H1 (cell line): ENCODE results near the gene UBE2F. TPM values are rescaled to one million over a fixed set of nuclear protein-coding genes. Genes with fewer than 3 reads are reported as not detected.

Experiments
- CTCF ChIA-PET: fragments of 300-600 bp; sonication (Branson Sonifier 250); formaldehyde crosslinking; loops from one replicate; lab custom pipeline; 2021; ENCODE audit not compliant: partially characterized antibody; lab: Charles Lee
- POLR2A ChIA-PET: fragments of 300-600 bp; sonication (Branson Sonifier 250); formaldehyde crosslinking; loops from one replicate; lab custom pipeline; 2021; ENCODE audit warnings: inconsistent platforms; ENCODE audit not compliant: partially characterized antibody; lab: Charles Lee
- DNase-seq, 2 experiments: peaks; one replicate each; pipeline versions ENCODE4 v3.0.0 to v3.0.0-alpha.2; 2010 to 2022; ENCODE audit warnings: low spot score in 2 of 2, low read depth in 1 of 2, mixed read lengths in 1 of 2
- FAIRE-seq: peaks from 2 replicates; lab custom pipeline; 2011; peaks lifted over from hg19 to GRCh38; lab: Jason Lieb, UNC
- H2AFZ ChIP-seq: 2 replicates; pipeline ENCODE4 v1.8.1; 2012; ENCODE audit warnings: low read length, inconsistent platforms
- H2AK5ac ChIP-seq: 2 replicates; pipeline ENCODE4 v1.6.1; 2013; ENCODE audit warnings: low read depth, low read length
- H2BK120ac ChIP-seq: replicated peaks from 2 replicates; pipeline ENCODE3; 2013; ENCODE audit warnings: low read depth, low read length, inconsistent platforms
- H2BK12ac ChIP-seq: 2 replicates; pipeline ENCODE4 v1.6.1; 2013; ENCODE audit warnings: low read depth, low read length
- H2BK15ac ChIP-seq: 2 replicates; pipeline ENCODE4 v1.6.1; 2013; ENCODE audit warnings: low read length
- H2BK20ac ChIP-seq: 2 replicates; pipeline ENCODE4 v1.6.1; 2013; ENCODE audit warnings: low read length
- H2BK5ac ChIP-seq: 2 replicates; pipeline ENCODE4 v1.6.1; 2013; ENCODE audit warnings: low read depth, low read length
- H3K14ac ChIP-seq: 2 replicates; pipeline ENCODE4 v1.6.1; 2013; ENCODE audit warnings: inconsistent platforms; ENCODE audit not compliant: insufficient read length
- H3K18ac ChIP-seq: 2 replicates; pipeline ENCODE4 v1.6.1; 2013; ENCODE audit warnings: low read length; ENCODE audit errors: extremely low read depth
- H3K23ac ChIP-seq: 2 replicates; pipeline ENCODE4 v1.6.1; 2013; ENCODE audit warnings: inconsistent platforms; ENCODE audit not compliant: insufficient read length
- H3K23me2 ChIP-seq: 2 replicates; pipeline ENCODE4 v1.6.1; 2013; ENCODE audit warnings: low read depth, low read length
- H3K27ac ChIP-seq: 2 replicates; pipeline ENCODE4 v1.6.1; 2011; ENCODE audit warnings: low read depth, low read length, inconsistent platforms
- H3K27me3 ChIP-seq, 4 experiments: replicated peaks in 1 of 4; 1 replicate in 1 of 4; 2 replicates in 3 of 4; pipeline versions ENCODE4 v1.6.1 to v1.8.1; 2011 to 2013; ENCODE audit warnings: low read length in 3 of 4, mild to moderate bottlenecking in 3 of 4, inconsistent platforms in 2 of 4, mixed read lengths in 2 of 4, moderate library complexity in 1 of 4; ENCODE audit not compliant: control insufficient read depth in 3 of 4, insufficient read depth in 3 of 4; ENCODE audit errors: extremely low read depth in 1 of 4
- H3K36me3 ChIP-seq, 4 experiments: 2 replicates each; pipeline versions ENCODE4 v1.6.1 to v1.8.1; 2011 to 2013; ENCODE audit warnings: mild to moderate bottlenecking in 4 of 4, low read length in 3 of 4, moderate library complexity in 2 of 4, control low read depth in 1 of 4, inconsistent platforms in 1 of 4; ENCODE audit not compliant: insufficient read depth in 4 of 4, control insufficient read depth in 2 of 4
- H3K4ac ChIP-seq: replicated peaks from 2 replicates; pipeline ENCODE3; 2013; ENCODE audit warnings: low read length, low read depth, mixed read lengths, inconsistent platforms; ENCODE audit not compliant: insufficient read length
- H3K4me1 ChIP-seq, 4 experiments: replicated peaks in 1 of 4; 1 replicate in 1 of 4; 2 replicates in 3 of 4; pipeline versions ENCODE4 v1.6.1 to v1.8.1; 2011 to 2013; ENCODE audit warnings: low read length in 3 of 4, inconsistent platforms in 2 of 4, mixed read lengths in 1 of 4; ENCODE audit not compliant: insufficient read depth in 4 of 4, control insufficient read depth in 3 of 4
- H3K4me2 ChIP-seq, 2 experiments: 2 replicates each; pipeline versions ENCODE4 v1.6.1 to v1.8.1; 2011 to 2013; ENCODE audit warnings: low read depth in 2 of 2, low read length in 2 of 2, control low read depth in 1 of 2, inconsistent platforms in 1 of 2, mild to moderate bottlenecking in 1 of 2; ENCODE audit not compliant: insufficient read depth in 1 of 2
- H3K4me3 ChIP-seq, 4 experiments: fragments of 200-600, 300-600 bp in 1 of 4; sonication (generic), shearing (Covaris generic), sonication (Bioruptor Twin) in 1 of 4; 2 replicates each; pipeline versions ENCODE4 v1.5.1 to v1.8.1; 2011 to 2016; ENCODE audit warnings: low read length in 4 of 4, low read depth in 3 of 4, control low read depth in 2 of 4, inconsistent platforms in 2 of 4, mild to moderate bottlenecking in 2 of 4, mixed read lengths in 1 of 4, moderate library complexity in 1 of 4; ENCODE audit not compliant: insufficient read depth in 2 of 4; ENCODE audit errors: extremely low read depth in 1 of 4
- H3K56ac ChIP-seq: replicated peaks from 2 replicates; pipeline ENCODE3; 2013; ENCODE audit warnings: low read depth, mild to moderate bottlenecking, mixed read lengths, low read length, inconsistent platforms; ENCODE audit not compliant: insufficient read length
- H3K79me1 ChIP-seq: 2 replicates; pipeline ENCODE4 v1.6.1; 2013; ENCODE audit warnings: low read depth, low read length, control low read depth
- H3K79me2 ChIP-seq, 2 experiments: 2 replicates each; pipeline versions ENCODE4 v1.6.1 to v1.8.1; 2012 to 2013; ENCODE audit warnings: low read length in 2 of 2, mild to moderate bottlenecking in 2 of 2, inconsistent platforms in 1 of 2; ENCODE audit not compliant: insufficient read depth in 2 of 2, control insufficient read depth in 1 of 2
- H3K9ac ChIP-seq, 4 experiments: replicated peaks in 1 of 4; 1 replicate in 1 of 4; 2 replicates in 3 of 4; pipeline versions ENCODE4 v1.6.1 to v1.8.1; 2011 to 2013; ENCODE audit warnings: low read depth in 3 of 4, low read length in 3 of 4, control low read depth in 2 of 4, mild to moderate bottlenecking in 2 of 4, moderate library complexity in 2 of 4, inconsistent platforms in 1 of 4; ENCODE audit errors: extremely low read depth in 1 of 4
- H3K9me3 ChIP-seq, 2 experiments: 2 replicates each; pipeline versions ENCODE4 v1.6.1 to v1.8.1; 2012 to 2013; ENCODE audit warnings: mild to moderate bottlenecking in 2 of 2, moderate library complexity in 2 of 2, control low read depth in 1 of 2, inconsistent platforms in 1 of 2, low read depth in 1 of 2, low read length in 1 of 2, mixed read lengths in 1 of 2; ENCODE audit not compliant: insufficient read depth in 2 of 2
- H4K20me1 ChIP-seq, 2 experiments: replicated peaks in 1 of 2; 2 replicates each; pipeline versions ENCODE3 to v1.8.1; 2011 to 2013; ENCODE audit warnings: inconsistent platforms in 2 of 2, low read length in 2 of 2, mild to moderate bottlenecking in 1 of 2; ENCODE audit not compliant: insufficient read depth in 2 of 2, control insufficient read depth in 1 of 2
- H4K5ac ChIP-seq: 2 replicates; pipeline ENCODE4 v1.6.1; 2013; ENCODE audit warnings: low read length, low read depth, mixed read lengths, inconsistent platforms; ENCODE audit not compliant: insufficient read length
- H4K8ac ChIP-seq: 2 replicates; pipeline ENCODE4 v1.8.0; 2013; ENCODE audit warnings: mild to moderate bottlenecking, moderate library complexity, low read length, inconsistent platforms; ENCODE audit not compliant: insufficient read depth; ENCODE audit errors: extremely low read depth
- H4K91ac ChIP-seq: replicated peaks from 2 replicates; pipeline ENCODE3; 2013; ENCODE audit warnings: low read length, mixed read lengths, inconsistent platforms; ENCODE audit not compliant: insufficient read length
- BACH1 ChIP-seq: IDR thresholded peaks from 2 replicates; pipeline ENCODE4 v1.6.1; 2012; ENCODE audit warnings: low read length, improper control_type of control experiment
- CTCF ChIP-seq, 3 experiments: IDR thresholded peaks; 1 replicate in 2 of 3; 2 replicates in 1 of 3; pipeline versions ENCODE4 v1.5.1 to v1.6.1; 2011; ENCODE audit warnings: low read length in 3 of 3, mild to moderate bottlenecking in 3 of 3, inconsistent platforms in 2 of 3, low read depth in 1 of 3, moderate library complexity in 1 of 3; ENCODE audit not compliant: insufficient read depth in 1 of 3; ENCODE audit errors: control extremely low read depth in 1 of 3
- E2F6 ChIP-seq: IDR thresholded peaks from 2 replicates; pipeline ENCODE4 v1.6.1; 2012; ENCODE audit warnings: inconsistent platforms
- EGR1 ChIP-seq: IDR thresholded peaks from 2 replicates; pipeline ENCODE4 v1.6.1; 2011; ENCODE audit warnings: low read depth, low read length, borderline replicate concordance
- KDM1A ChIP-seq: fragments of 200-600, 300-600 bp; sonication (generic); IDR thresholded peaks from 2 replicates; pipeline ENCODE4 v1.7.1; 2016; ENCODE audit warnings: mild to moderate bottlenecking, low read length, borderline replicate concordance
- KDM4A ChIP-seq: IDR thresholded peaks from one replicate; pipeline ENCODE4 v1.7.1; 2012; ENCODE audit warnings: low read depth, mild to moderate bottlenecking, moderate library complexity, low read length, inconsistent platforms; ENCODE audit not compliant: severe bottlenecking
- NRF1 ChIP-seq: IDR thresholded peaks from 2 replicates; pipeline ENCODE4 v1.6.1; 2011; ENCODE audit warnings: mild to moderate bottlenecking, low read depth, low read length, improper control_type of control experiment
- PHF8 ChIP-seq: fragments of 200-600 bp; sonication (generic); conservative IDR thresholded peaks from 2 replicates; pipeline ENCODE4 v1.7.1; 2012; ENCODE audit warnings: low read depth, mild to moderate bottlenecking, inconsistent platforms, low read length, moderate library complexity
- POLR2A ChIP-seq, 2 experiments: IDR thresholded peaks; 1 replicate in 1 of 2; 2 replicates in 1 of 2; pipeline ENCODE4 v1.6.1; 2011; ENCODE audit warnings: low read depth in 2 of 2, low read length in 2 of 2, mild to moderate bottlenecking in 2 of 2; ENCODE audit errors: control extremely low read depth in 1 of 2
- POU5F1 ChIP-seq: IDR thresholded peaks from 2 replicates; pipeline ENCODE4 v1.6.1; 2011; ENCODE audit warnings: low read depth, mild to moderate bottlenecking, low read length, moderate library complexity
- SIN3A ChIP-seq, 2 experiments: IDR thresholded peaks in 1 of 2; conservative IDR thresholded peaks in 1 of 2; 2 replicates each; pipeline ENCODE4 v1.6.1; 2011 to 2012; ENCODE audit warnings: low read length in 2 of 2, improper control_type of control experiment in 1 of 2, low read depth in 1 of 2, mild to moderate bottlenecking in 1 of 2
- SP1 ChIP-seq: IDR thresholded peaks from 2 replicates; pipeline ENCODE4 v1.6.1; 2011; ENCODE audit warnings: low read depth, low read length
- WGBS, 2 experiments: shearing (Covaris generic) in 1 of 2; methylation state at CpG; one replicate each; pipeline versions ENCODE4 v1.1.6 to v1.1.7; 2013 to 2015; ENCODE audit warnings: low lambda C conversion rate in 2 of 2, mixed read lengths in 2 of 2, inconsistent platforms in 1 of 2, low coverage in 1 of 2, missing lambda C conversion rate in 1 of 2; ENCODE audit not compliant: insufficient replicate concordance in 2 of 2, insufficient coverage in 1 of 2, insufficient read length in 1 of 2; ENCODE audit errors: extremely low coverage in 1 of 2, missing lambda C conversion rate in 1 of 2; 5-methylcytosine and 5-hydroxymethylcytosine counted together
- polyA plus RNA-seq, 7 experiments: library from polyadenylated mRNA; depleted of rRNA in 3 of 7; stranded (reverse) in 5 of 7; unstranded in 2 of 7; fragments of >200 nt in 5 of 7; fragments of 200-250 nt in 2 of 7; gene quantifications; 1 replicate in 5 of 7; 2 replicates in 1 of 7; 4 replicates in 1 of 7; pipeline versions ENCODE4 v1.2.1 to v1.2.3, GENCODE V29; 2011 to 2013; ENCODE audit warnings: missing spikeins in 2 of 7, mixed read lengths in 2 of 7
- total RNA-seq: library from RNA; stranded (reverse); fragmentation: NEBNext Ultra II Directional; extraction: Animal tissue kit (Norgen Biotek cat#: 25700); gene quantifications from 2 replicates; pipeline ENCODE4 v1.2.1, GENCODE V29; 2021

Gene UBE2F
- total and polyA plus RNA-seq, 2 of the 8 experiments (the other 6 are each of a cell fraction or from before 2014, with no cell fraction given), result 43.3 to 59.8 TPM

GRCh38 chr2:237927135-237927534, 39.7 kb upstream of the UBE2F start:
- H2BK20ac ChIP-seq, result no peak overlapping the region
- H3K4ac ChIP-seq, result no peak overlapping the region
- no peak overlapping the region for H4K5ac ChIP-seq
- ChIA-PET POLR2A (no interaction called here), CTCF (interaction anchor here (0.6 to 1.6 kb wide), 5 partner anchors 25 to 212 kb away, joined by 3 to 5 read pairs (median 3); no protein-coding TSS in a partner anchor)
- H2AK5ac ChIP-seq, result no peak overlapping the region
- no peak overlapping the region for H3K4me3 ChIP-seq
- H3K23me2 ChIP-seq, result no peaks in the 10 kb centered on the region
- no peaks in the 10 kb centered on the region for H4K20me1 ChIP-seq
- no peak overlapping the region for H2BK12ac ChIP-seq
- H2BK120ac ChIP-seq, result no peak overlapping the region
- H3K79me2 ChIP-seq, result no peaks in the 10 kb centered on the region
- H3K56ac ChIP-seq, result no peak overlapping the region
- no peak overlapping the region for H2AFZ ChIP-seq
- no peak overlapping the region for H3K9ac ChIP-seq
- peaks cover 0 to 6% (median 4%) of the 10 kb centered on the region in 4 experiments; a peak in 5 of 7 replicates for H3K4me1 ChIP-seq
- no peaks in the 10 kb centered on the region for H3K79me1 ChIP-seq
- H3K18ac ChIP-seq, result no peak overlapping the region
- no peak for DNase-seq
- no peak overlapping the region for H4K8ac ChIP-seq
- H3K4me2 ChIP-seq, result no peak overlapping the region
- no peak overlapping the region for H2BK5ac ChIP-seq
- H2BK15ac ChIP-seq, result no peak overlapping the region
- no peaks in the 10 kb centered on the region for H3K27me3 ChIP-seq
- no peaks in the 10 kb centered on the region for H3K9me3 ChIP-seq
- no peak overlapping the region for H3K27ac ChIP-seq
- WGBS, 2 experiments, result 92% methylated on average over 5 of the region's 5 CpGs; no CpG with 5 or more reads in 1 of the 2 experiments
- no peak for FAIRE-seq
- no peak overlapping the region for H3K14ac ChIP-seq
- no peak overlapping the region for H3K23ac ChIP-seq
- H4K91ac ChIP-seq, result no peak overlapping the region
- H3K36me3 ChIP-seq, result no peaks in the 10 kb centered on the region
- no peak for TF ChIP-seq BACH1
- TF ChIP-seq SIN3A (conservative IDR thresholded peaks at IDR 0.05 in 1 of 2, IDR thresholded peaks at IDR 0.05 in 1 of 2; ENCODE audit: low read depth in 1 of 2, low read length in 2 of 2), result no peak
- no peak for TF ChIP-seq KDM4A
- no peak for TF ChIP-seq KDM1A
- no peak for TF ChIP-seq CTCF (IDR thresholded peaks at IDR 0.05; ENCODE audit: control extremely low read depth in 1 of 3, insufficient read depth in 1 of 3, low read depth in 1 of 3, low read length in 3 of 3)
- no peak for TF ChIP-seq POLR2A (IDR thresholded peaks at IDR 0.05; ENCODE audit: control extremely low read depth in 1 of 2, low read depth in 2 of 2, low read length in 2 of 2)
- no peak for TF ChIP-seq SP1
- TF ChIP-seq POU5F1, result no peak
- no peak for TF ChIP-seq EGR1
- no peak for TF ChIP-seq NRF1
- no peak for TF ChIP-seq E2F6
- no peak for TF ChIP-seq PHF8
